Measurements from ENCODE around the gene IKZF4. TPM values are rescaled to one million over a fixed set of nuclear protein-coding genes. Genes with fewer than 3 reads are reported as not detected.
"Not testable (repeated sequence)": the region's sequence is repeated elsewhere in the genome, so short reads cannot be mapped to it uniquely, and the experiment has no call there.

IKZF4 gene
- total RNA-seq, 1 donor from 2014 or later: 2.1 TPM

GRCh38 chr12:55983232-55983842, 37.5 kb upstream of the IKZF4 start:
- no peak overlapping the region for H3K4me3 Mint-ChIP-seq
- Histone ChIP-seq H3K27me3 (no peaks in the 10 kb centered on the region), H3K4me3 (no peak overlapping the region), H3K27ac (no peak overlapping the region), H3K9me3 (ENCODE audit: low read depth) (no peaks in the 10 kb centered on the region), H4K20me1 (ENCODE audit: low read depth) (peaks cover 25% of the 10 kb centered on the region), H3K79me2 (ENCODE audit: low read depth) (peaks cover 35% of the 10 kb centered on the region), H3F3A (ENCODE audit: low read depth) (no peaks in the 10 kb centered on the region), H2AFZ (replicated peaks) (no peak overlapping the region), H3K9ac (no peak overlapping the region), H3K4me2 (no peak overlapping the region), H3K4me1 (no peaks in the 10 kb centered on the region), H3K36me3 (no peaks in the 10 kb centered on the region)
- no peaks in the 10 kb centered on the region for H3K27me3 Mint-ChIP-seq (ENCODE audit: insufficient read depth, low read depth)
- peaks cover 35% of the 10 kb centered on the region for H3K36me3 Mint-ChIP-seq
- TF ChIP-seq EZH2phosphoT487 (IDR thresholded peaks at IDR 0.05): no peak
- no peak for TF ChIP-seq CTCF (IDR thresholded peaks at IDR 0.05)
- no peaks in the 10 kb centered on the region for H3K9me3 Mint-ChIP-seq
- no peak for DNase-seq (ENCODE audit: low spot score)
- no peak overlapping the region for H3K27ac Mint-ChIP-seq
- no peaks in the 10 kb centered on the region for H3K4me1 Mint-ChIP-seq

GRCh38 chr12:55984861-55985260, 36.0 kb upstream of the IKZF4 start:
- H2AFZ ChIP-seq (replicated peaks): no peak overlapping the region
- H3F3A ChIP-seq (ENCODE audit: low read depth): peaks cover 2% of the 10 kb centered on the region
- peaks cover 15% of the 10 kb centered on the region for H4K20me1 ChIP-seq (ENCODE audit: low read depth)
- TF ChIP-seq CTCF (IDR thresholded peaks at IDR 0.05): no peak
- TF ChIP-seq EZH2 (IDR thresholded peaks at IDR 0.05): no peak
- TF ChIP-seq EZH2phosphoT487 (IDR thresholded peaks at IDR 0.05): no peak
- no peak overlapping the region for H3K4me3 ChIP-seq
- H3K9me3 ChIP-seq (ENCODE audit: low read depth): no peaks in the 10 kb centered on the region
- H3K27ac ChIP-seq: no peak overlapping the region
- Mint-ChIP-seq H3K4me1 (no peaks in the 10 kb centered on the region), H3K9me3 (no peaks in the 10 kb centered on the region), H3K27me3 (ENCODE audit: insufficient read depth, low read depth) (no peaks in the 10 kb centered on the region), H3K4me3 (no peak overlapping the region), H3K27ac (no peak overlapping the region), H3K36me3 (peaks cover 38% of the 10 kb centered on the region)
- peaks cover 21% of the 10 kb centered on the region for H3K79me2 ChIP-seq (ENCODE audit: low read depth)
- no peak overlapping the region for H3K4me2 ChIP-seq
- no peaks in the 10 kb centered on the region for H3K27me3 ChIP-seq
- no peak for DNase-seq (ENCODE audit: low spot score)
- no peaks in the 10 kb centered on the region for H3K4me1 ChIP-seq
- no peaks in the 10 kb centered on the region for H3K36me3 ChIP-seq
- H3K9ac ChIP-seq: no peak overlapping the region

- Histone ChIP-seq H3K27ac (no peak overlapping the region), H3K36me3 (no peaks in the 10 kb centered on the region), H3K9me3 (ENCODE audit: low read depth) (no peaks in the 10 kb centered on the region), H3K4me1 (no peaks in the 10 kb centered on the region), H4K20me1 (ENCODE audit: low read depth) (peaks cover 15% of the 10 kb centered on the region), H3K27me3 (no peaks in the 10 kb centered on the region), H3F3A (ENCODE audit: low read depth) (peaks cover 3% of the 10 kb centered on the region), H2AFZ (replicated peaks) (no peak overlapping the region), H3K9ac (no peak overlapping the region), H3K4me2 (no peak overlapping the region), H3K79me2 (ENCODE audit: low read depth) (peaks cover 21% of the 10 kb centered on the region), H3K4me3 (no peak overlapping the region)
- no peak overlapping the region for H3K27ac Mint-ChIP-seq
- no peak for DNase-seq (ENCODE audit: low spot score)
- TF ChIP-seq CTCF (IDR thresholded peaks at IDR 0.05): no peak
- no peak for TF ChIP-seq EZH2phosphoT487 (IDR thresholded peaks at IDR 0.05)
- no peak for TF ChIP-seq EZH2 (IDR thresholded peaks at IDR 0.05)
- H3K36me3 Mint-ChIP-seq: peaks cover 39% of the 10 kb centered on the region
- H3K4me3 Mint-ChIP-seq: no peak overlapping the region
- no peaks in the 10 kb centered on the region for H3K27me3 Mint-ChIP-seq (ENCODE audit: insufficient read depth, low read depth)
- no peaks in the 10 kb centered on the region for H3K4me1 Mint-ChIP-seq
- H3K9me3 Mint-ChIP-seq: no peaks in the 10 kb centered on the region
These were observed 35.5 kb upstream of the IKZF4 start for GRCh38 chr12:55985341-55985740.

- peaks cover 41% of the 10 kb centered on the region for H3K36me3 Mint-ChIP-seq
- not testable (repeated sequence) for H3K27me3 Mint-ChIP-seq (ENCODE audit: insufficient read depth, low read depth); H3K4me3 Mint-ChIP-seq; H3K9me3 ChIP-seq (ENCODE audit: low read depth); H3K9ac ChIP-seq; H3K4me1 ChIP-seq; H3K4me3 ChIP-seq; H3K4me1 Mint-ChIP-seq; H3K27ac ChIP-seq; H3K27me3 ChIP-seq; DNase-seq (ENCODE audit: low spot score); H3K9me3 Mint-ChIP-seq; H3F3A ChIP-seq (ENCODE audit: low read depth); H2AFZ ChIP-seq (replicated peaks); H3K4me2 ChIP-seq; H3K36me3 ChIP-seq; H3K27ac Mint-ChIP-seq
- Histone ChIP-seq H3K79me2 (ENCODE audit: low read depth) (peaks cover 21% of the 10 kb centered on the region), H4K20me1 (ENCODE audit: low read depth) (peaks cover 15% of the 10 kb centered on the region)
These were observed 34.9 kb upstream of the IKZF4 start for GRCh38 chr12:55985976-55986375.

Data from neural progenitor cell (in vitro differentiated cells).